Measurements from ENCODE around the gene AMER1. TPM values are rescaled to one million over a fixed set of nuclear protein-coding genes. Genes with fewer than 3 reads are reported as not detected.

AMER1 gene
- total and polyA plus RNA-seq, 2 of the 8 experiments (the other 6 are each of a cell fraction or from before 2014, with no cell fraction given) = 3.3 to 9.4 TPM

DNA sequence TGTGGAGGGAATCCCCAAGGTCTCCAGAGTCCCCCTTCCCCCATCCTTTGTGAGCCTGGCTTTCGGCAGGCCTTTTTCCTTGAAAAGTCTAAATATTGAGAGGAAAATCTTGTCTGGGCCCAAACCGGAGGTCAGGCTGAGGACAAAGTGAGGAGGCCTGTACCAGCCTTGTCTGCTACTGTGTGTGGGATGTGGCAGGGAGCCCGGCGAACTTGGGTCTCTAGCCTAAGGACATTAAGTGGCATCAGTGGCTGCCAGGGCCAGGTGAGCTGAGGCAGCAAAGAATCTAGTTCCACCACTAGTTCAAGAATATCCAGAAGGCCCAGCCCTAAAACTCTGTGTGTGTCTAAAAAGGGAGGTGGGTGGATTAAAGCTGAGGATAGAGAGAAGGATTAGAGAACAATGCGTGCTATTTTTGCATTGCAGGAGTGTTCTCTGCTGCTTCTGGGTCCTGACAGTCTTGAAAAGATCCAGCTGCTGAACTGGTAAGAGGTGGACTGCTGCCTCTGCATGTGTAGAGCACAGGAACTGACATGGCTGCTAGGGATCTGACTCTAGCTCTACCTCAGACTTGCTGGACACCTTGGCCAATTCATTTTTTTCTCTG is 1.2 kb upstream of the AMER1 start (continued):
- TF ChIP-seq CEBPB (IDR thresholded peaks at IDR 0.05; ENCODE audit: low read depth, low read length) (no peak), HDAC6 (IDR thresholded peaks at IDR 0.05; ENCODE audit: low read depth, low read length) (no peak)

Measured in H1 (cell line).